Mesendoderm (in vitro differentiated cells): Measurements from ENCODE around the gene PMEPA1.

Experiments used
- DNase-seq: peaks from one replicate; pipeline ENCODE4 v3.0.0; 2013
- H2AK5ac ChIP-seq: 2 replicates; pipeline ENCODE4 v1.6.1; 2013; ENCODE audit warnings: low read length, inconsistent platforms
- H2BK120ac ChIP-seq: 2 replicates; pipeline ENCODE4 v1.6.1; 2013; ENCODE audit warnings: low read depth, mild to moderate bottlenecking, low read length, moderate library complexity, mixed read lengths
- H2BK15ac ChIP-seq: replicated peaks from 2 replicates; pipeline ENCODE4 v1.6.1; 2013; ENCODE audit warnings: low read depth, mild to moderate bottlenecking, moderate library complexity
- H2BK5ac ChIP-seq: 2 replicates; pipeline ENCODE4 v1.6.1; 2013; ENCODE audit warnings: low read length, inconsistent platforms
- H3K18ac ChIP-seq: 2 replicates; pipeline ENCODE4 v1.6.1; 2013; ENCODE audit warnings: mild to moderate bottlenecking, low read length, mixed read lengths
- H3K23ac ChIP-seq: one replicate; pipeline ENCODE4 v1.6.1; 2013; ENCODE audit warnings: low read length
- H3K27ac ChIP-seq: 2 replicates; pipeline ENCODE4 v1.5.1; 2013; ENCODE audit warnings: low read depth, mild to moderate bottlenecking, inconsistent platforms, low read length, moderate library complexity
- H3K27me3 ChIP-seq: 2 replicates; pipeline ENCODE4 v1.6.1; 2013; ENCODE audit warnings: low read length, control low read depth, mild to moderate bottlenecking, inconsistent platforms; ENCODE audit not compliant: insufficient read depth, poor library complexity
- H3K36me3 ChIP-seq: 2 replicates; pipeline ENCODE4 v1.6.1; 2013; ENCODE audit warnings: low read length, inconsistent platforms; ENCODE audit not compliant: control insufficient read depth, insufficient read depth
- H3K4ac ChIP-seq: one replicate; pipeline ENCODE4 v1.6.1; 2013; ENCODE audit warnings: low read depth, mild to moderate bottlenecking, low read length, moderate library complexity
- H3K4me1 ChIP-seq: 2 replicates; pipeline ENCODE4 v1.6.1; 2013; ENCODE audit warnings: low read depth, low read length, inconsistent platforms; ENCODE audit not compliant: control insufficient read depth
- H3K4me2 ChIP-seq: 2 replicates; pipeline ENCODE4 v1.6.1; 2013; ENCODE audit warnings: low read length
- H3K4me3 ChIP-seq: 2 replicates; pipeline ENCODE4 v1.5.1; 2013; ENCODE audit warnings: mild to moderate bottlenecking, low read length
- H3K56ac ChIP-seq: one replicate; pipeline ENCODE4 v1.6.1; 2013; ENCODE audit warnings: low read length
- H3K79me1 ChIP-seq: 2 replicates; pipeline ENCODE4 v1.6.1; 2013; ENCODE audit warnings: low read length, inconsistent platforms
- H3K79me2 ChIP-seq: 2 replicates; pipeline ENCODE4 v1.6.1; 2013; ENCODE audit warnings: mild to moderate bottlenecking, low read length; ENCODE audit not compliant: control insufficient read depth, insufficient read depth
- H3K9ac ChIP-seq: 2 replicates; pipeline ENCODE4 v1.6.1; 2013; ENCODE audit warnings: low read length, inconsistent platforms
- H4K5ac ChIP-seq: one replicate; pipeline ENCODE4 v1.6.1; 2013; ENCODE audit warnings: low read length
- H4K8ac ChIP-seq: one replicate; pipeline ENCODE4 v1.6.1; 2013; ENCODE audit warnings: low read depth, mild to moderate bottlenecking, control low read depth, low read length, moderate library complexity
- WGBS: extraction: QIAGEN DNeasy Blood & Tissue Kit; methylation state at CpG from one replicate; pipeline ENCODE4 v1.1.7; 2013; ENCODE audit warnings: low lambda C conversion rate, missing lambda C conversion rate; ENCODE audit not compliant: insufficient coverage; ENCODE audit errors: extremely low coverage; 5-methylcytosine and 5-hydroxymethylcytosine counted together

The PMEPA1 gene

GRCh38 chr20:57679113-57679512 is 30.7 kb downstream of the PMEPA1 start:
- Histone ChIP-seq H3K4me1 (peaks cover 10% of the 10 kb centered on the region), H3K4me3 (no peak overlapping the region), H3K4ac (no peak overlapping the region), H3K23ac (no peak overlapping the region), H2BK120ac (no peak overlapping the region), H2AK5ac (no peak overlapping the region), H2BK5ac (no peak overlapping the region), H3K36me3 (no peaks in the 10 kb centered on the region), H2BK15ac (no peak overlapping the region), H3K9ac (no peak overlapping the region), H3K27me3 (no peaks in the 10 kb centered on the region), H3K18ac (no peak overlapping the region), H3K27ac (no peak overlapping the region), H4K8ac (no peak overlapping the region), H3K79me2 (peaks cover 100% of the 10 kb centered on the region), H4K5ac (no peak overlapping the region), H3K56ac (no peak overlapping the region), H3K79me1 (peaks cover 34% of the 10 kb centered on the region), H3K4me2 (no peak overlapping the region)
- DNase-seq: no peak
- no CpG with 5 or more reads among the region's 6 CpGs for WGBS

GRCh38 chr20:57678340-57678739 is 31.5 kb downstream of the PMEPA1 start:
- Histone ChIP-seq H2BK5ac (no peak overlapping the region), H2AK5ac (no peak overlapping the region), H3K79me2 (peaks cover 100% of the 10 kb centered on the region), H3K79me1 (peaks cover 37% of the 10 kb centered on the region), H3K23ac (no peak overlapping the region), H3K9ac (no peak overlapping the region), H4K8ac (no peak overlapping the region), H2BK15ac (no peak overlapping the region), H3K56ac (no peak overlapping the region), H3K4ac (no peak overlapping the region), H4K5ac (no peak overlapping the region), H3K4me2 (no peak overlapping the region), H3K4me3 (no peak overlapping the region), H3K4me1 (peaks cover 7% of the 10 kb centered on the region), H2BK120ac (no peak overlapping the region), H3K27ac (no peak overlapping the region), H3K36me3 (no peaks in the 10 kb centered on the region), H3K27me3 (no peaks in the 10 kb centered on the region), H3K18ac (no peak overlapping the region)
- DNase-seq: no peak
- WGBS: no CpG with 5 or more reads among the region's 12 CpGs

GRCh38 chr20:57677584-57677982 is 32.2 kb downstream of the PMEPA1 start:
- Histone ChIP-seq H3K4me3 (no peak overlapping the region), H3K36me3 (no peaks in the 10 kb centered on the region)
- no CpG with 5 or more reads among the region's 5 CpGs for WGBS

GRCh38 chr20:57676589-57677583 is 32.9 kb downstream of the PMEPA1 start:
- Histone ChIP-seq H3K79me2 (peaks cover 100% of the 10 kb centered on the region), H3K27me3 (no peaks in the 10 kb centered on the region), H2AK5ac (no peak overlapping the region), H2BK5ac (no peak overlapping the region), H3K4ac (no peak overlapping the region), H3K18ac (no peak overlapping the region), H3K27ac (no peak overlapping the region), H3K56ac (no peak overlapping the region), H3K4me3 (no peak overlapping the region), H3K36me3 (no peaks in the 10 kb centered on the region), H2BK15ac (no peak overlapping the region), H3K23ac (no peak overlapping the region), H3K4me2 (no peak overlapping the region), H3K79me1 (peaks cover 37% of the 10 kb centered on the region), H4K5ac (no peak overlapping the region), H3K4me1 (peaks cover 6% of the 10 kb centered on the region), H2BK120ac (no peak overlapping the region), H4K8ac (no peak overlapping the region), H3K9ac (no peak overlapping the region)
- no CpG with 5 or more reads among the region's 24 CpGs for WGBS
- DNase-seq: no peak

More at GRCh38 chr20:57677584-57677982, 32.2 kb downstream of the PMEPA1 start:
- no peak overlapping the region for H2BK120ac ChIP-seq
- H3K18ac ChIP-seq: no peak overlapping the region
- no peak overlapping the region for H3K23ac ChIP-seq
- H4K5ac ChIP-seq: no peak overlapping the region
- H3K56ac ChIP-seq: no peak overlapping the region
- no peak overlapping the region for H2AK5ac ChIP-seq
- H3K4ac ChIP-seq: no peak overlapping the region
- H3K4me1 ChIP-seq: peaks cover 7% of the 10 kb centered on the region
- no peak overlapping the region for H3K4me2 ChIP-seq
- no peaks in the 10 kb centered on the region for H3K27me3 ChIP-seq
- H2BK15ac ChIP-seq: no peak overlapping the region
- no peak overlapping the region for H3K9ac ChIP-seq
- H4K8ac ChIP-seq: no peak overlapping the region
- H3K27ac ChIP-seq: no peak overlapping the region
- H2BK5ac ChIP-seq: no peak overlapping the region
- peaks cover 100% of the 10 kb centered on the region for H3K79me2 ChIP-seq
- peaks cover 39% of the 10 kb centered on the region for H3K79me1 ChIP-seq
- no peak for DNase-seq

- H3K56ac ChIP-seq: no peak overlapping the region
- no peak overlapping the region for H4K8ac ChIP-seq
- H3K18ac ChIP-seq: no peak overlapping the region
- WGBS: no CpG with 5 or more reads among the region's 12 CpGs
- peaks cover 5% of the 10 kb centered on the region for H3K4me1 ChIP-seq
- H2BK120ac ChIP-seq: no peak overlapping the region
- no peak overlapping the region for H2BK5ac ChIP-seq
- H3K27ac ChIP-seq: no peak overlapping the region
- no peaks in the 10 kb centered on the region for H3K36me3 ChIP-seq
- H3K23ac ChIP-seq: no peak overlapping the region
- H4K5ac ChIP-seq: no peak overlapping the region
- no peak overlapping the region for H3K9ac ChIP-seq
- H2AK5ac ChIP-seq: no peak overlapping the region
- peaks cover 99% of the 10 kb centered on the region for H3K79me2 ChIP-seq
- no peak overlapping the region for H2BK15ac ChIP-seq
- H3K4me2 ChIP-seq: no peak overlapping the region
- DNase-seq: no peak
- H3K4me3 ChIP-seq: no peak overlapping the region
- peaks cover 34% of the 10 kb centered on the region for H3K79me1 ChIP-seq
- H3K4ac ChIP-seq: no peak overlapping the region
- no peaks in the 10 kb centered on the region for H3K27me3 ChIP-seq
Observed at GRCh38 chr20:57675773-57676172, 34.0 kb downstream of the PMEPA1 start.
